C4-2B (cell line): ENCODE measurements around the gene ADGRA1.

Experiments used
- H3K27ac ChIP-seq: fragments of 450-650 bp; 2 replicates; pipeline ENCODE4 v1.5.1; 2017
- CTCF ChIP-seq: fragments of 450-650 bp; conservative IDR thresholded peaks from 2 replicates; pipeline ENCODE4 v1.5.1; 2017; ENCODE audit warnings: mild to moderate bottlenecking
- ZFX ChIP-seq: fragments of 450-650 bp; IDR thresholded peaks from 2 replicates; pipeline ENCODE4 v1.6.1; 2017

Gene ADGRA1

GRCh38 chr10:133104068-133104962 lies 16.6 kb downstream of the ADGRA1 start:
- no peak overlapping the region for H3K27ac ChIP-seq
- TF ChIP-seq CTCF (no peak), ZFX (no peak)

GRCh38 chr10:133104963-133105640 lies 17.4 kb downstream of the ADGRA1 start:
- no peak overlapping the region for H3K27ac ChIP-seq

GRCh38 chr10:133105686-133106390 lies 18.1 kb downstream of the ADGRA1 start:
- no peak for TF ChIP-seq ZFX
- TF ChIP-seq CTCF, result no peak

More at GRCh38 chr10:133104963-133105640, 17.4 kb downstream of the ADGRA1 start:
- TF ChIP-seq CTCF (no peak), ZFX (no peak)

GRCh38 chr10:133106516-133106915 lies 18.8 kb downstream of the ADGRA1 start:
- H3K27ac ChIP-seq, result no peak overlapping the region
- TF ChIP-seq ZFX, result no peak

More at GRCh38 chr10:133105686-133106390, 18.1 kb downstream of the ADGRA1 start:
- H3K27ac ChIP-seq, result no peak overlapping the region

- TF ChIP-seq ZFX, result no peak
- no peak for TF ChIP-seq CTCF
- H3K27ac ChIP-seq, result no peak overlapping the region
Measured at GRCh38 chr10:133107442-133107841, 19.7 kb downstream of the ADGRA1 start.

GRCh38 chr10:133109711-133110110 lies 22.0 kb downstream of the ADGRA1 start:
- no peak overlapping the region for H3K27ac ChIP-seq
- TF ChIP-seq CTCF (no peak), ZFX (no peak)

- no peak overlapping the region for H3K27ac ChIP-seq
- TF ChIP-seq ZFX, result no peak
Measured at GRCh38 chr10:133110133-133110532, 22.4 kb downstream of the ADGRA1 start.
